SK-N-SH (cell line): ENCODE results near the gene SHROOM3. TPM values are rescaled to one million over a fixed set of nuclear protein-coding genes. Genes with fewer than 3 reads are reported as not detected.

Experiments used
- CTCF ChIA-PET: fragments of 300-600, 350-600 bp; formaldehyde crosslinking; extraction: SDS; loops from one replicate; lab custom pipeline; 2021; lab: Yijun Ruan, JAX
- POLR2A ChIA-PET: fragments of 350-600 bp; sonication (Branson Sonifier 250); formaldehyde crosslinking; extraction: SDS; loops from one replicate; lab custom pipeline; 2020; ENCODE audit warnings: antibody characterized with exemption, inconsistent platforms; lab: Yijun Ruan, JAX
- DNase-seq: peaks from one replicate; pipeline ENCODE4 v3.0.0; 2012
- H2AFZ ChIP-seq: fragments of 200-600 bp; sonication (generic); 2 replicates; pipeline ENCODE4 v1.8.1; 2016; ENCODE audit warnings: antibody characterized with exemption, mild to moderate bottlenecking, low read depth
- H3F3A ChIP-seq: fragments of 200-600 bp; sonication (generic); replicated peaks from 2 replicates; pipeline ENCODE3; 2016; ENCODE audit warnings: antibody characterized with exemption, mild to moderate bottlenecking; ENCODE audit not compliant: insufficient read depth
- H3K27ac ChIP-seq, 2 experiments: fragments of 200-500 bp in 1 of 2; fragments of 200-600 bp in 1 of 2; sonication (Bioruptor generic) in 1 of 2; sonication (generic), shearing (Covaris generic) in 1 of 2; 2 replicates each; pipeline versions ENCODE4 v1.5.1 to v1.6.1; 2014 to 2016; ENCODE audit warnings: low read depth in 2 of 2, inconsistent platforms in 1 of 2, low read length in 1 of 2, mild to moderate bottlenecking in 1 of 2, mixed read lengths in 1 of 2
- H3K27me3 ChIP-seq: fragments of 200-600 bp; sonication (generic), shearing (Covaris generic); 2 replicates; pipeline ENCODE4 v1.6.1; 2016; ENCODE audit warnings: mixed run types; ENCODE audit not compliant: insufficient read depth
- H3K36me3 ChIP-seq, 2 experiments: fragments of 200-500 bp in 1 of 2; fragments of 200-600 bp in 1 of 2; sonication (Bioruptor generic) in 1 of 2; sonication (generic) in 1 of 2; replicated peaks in 1 of 2; 2 replicates each; pipeline versions ENCODE3 to v1.5.1; 2014 to 2016; ENCODE audit warnings: low read length in 1 of 2, mild to moderate bottlenecking in 1 of 2; ENCODE audit not compliant: insufficient read depth in 2 of 2, control insufficient read depth in 1 of 2
- H3K4me1 ChIP-seq, 2 experiments: fragments of 200-500 bp in 1 of 2; fragments of 200-600 bp in 1 of 2; sonication (Bioruptor generic) in 1 of 2; sonication (generic), shearing (Covaris generic) in 1 of 2; 2 replicates each; pipeline versions ENCODE4 v1.5.1 to v1.6.1; 2014 to 2016; ENCODE audit warnings: low read depth in 1 of 2, low read length in 1 of 2, mixed run types in 1 of 2; ENCODE audit not compliant: insufficient read depth in 2 of 2, control insufficient read depth in 1 of 2
- H3K4me2 ChIP-seq: fragments of 200-600 bp; sonication (generic), shearing (Covaris generic); 2 replicates; pipeline ENCODE4 v1.6.1; 2017; ENCODE audit warnings: mixed run types
- H3K4me3 ChIP-seq, 2 experiments: fragments of 200-500 bp in 1 of 2; fragments of 200-600 bp in 1 of 2; sonication (Bioruptor generic) in 1 of 2; sonication (generic), shearing (Covaris generic) in 1 of 2; 2 replicates each; pipeline versions ENCODE4 v1.5.1 to v1.8.1; 2014 to 2016; ENCODE audit warnings: low read depth in 2 of 2, inconsistent platforms in 1 of 2, low read length in 1 of 2, mild to moderate bottlenecking in 1 of 2, mixed read lengths in 1 of 2, moderate library complexity in 1 of 2
- H3K79me2 ChIP-seq: fragments of 200-600 bp; sonication (generic); 2 replicates; pipeline ENCODE4 v1.8.1; 2017; ENCODE audit warnings: mild to moderate bottlenecking; ENCODE audit not compliant: insufficient read depth
- H3K9ac ChIP-seq: fragments of 200-600 bp; sonication (generic); 2 replicates; pipeline ENCODE4 v1.6.1; 2017; ENCODE audit warnings: mixed run types
- H3K9me2 ChIP-seq: fragments of 200-600 bp; sonication (generic); 2 replicates; pipeline ENCODE4 v1.6.1; 2017; ENCODE audit warnings: mixed run types
- H3K9me3 ChIP-seq: fragments of 200-600 bp; sonication (generic); 2 replicates; pipeline ENCODE4 v1.6.1; 2017; ENCODE audit warnings: mixed run types, mild to moderate bottlenecking, moderate library complexity
- H4K20me1 ChIP-seq: fragments of 200-600 bp; sonication (generic); 2 replicates; pipeline ENCODE4 v1.6.1; 2017; ENCODE audit warnings: mild to moderate bottlenecking, mixed run types; ENCODE audit not compliant: insufficient read depth
- ELF1 ChIP-seq: IDR thresholded peaks from 2 replicates; pipeline ENCODE4 v1.4.0; 2012
- EP300 ChIP-seq, 2 experiments: IDR thresholded peaks; 2 replicates each; pipeline versions ENCODE4 v1.4.0 to v1.6.1; 2012; ENCODE audit warnings: borderline replicate concordance in 1 of 2, low read depth in 1 of 2, low read length in 1 of 2
- EZH2phosphoT487 ChIP-seq: fragments of 200-600 bp; sonication (generic); IDR thresholded peaks from 2 replicates; pipeline ENCODE4 v1.6.1; 2017; ENCODE audit warnings: low read depth, mixed run types, mild to moderate bottlenecking, antibody characterized with exemption, moderate library complexity, borderline replicate concordance
- FOXM1 ChIP-seq: IDR thresholded peaks from 2 replicates; pipeline ENCODE4 v1.4.0; 2012; ENCODE audit warnings: low read depth, mild to moderate bottlenecking
- GABPA ChIP-seq: IDR thresholded peaks from 2 replicates; pipeline ENCODE4 v1.4.0; 2012; ENCODE audit warnings: low read depth, mild to moderate bottlenecking
- IRF3 ChIP-seq: fragments of 150-350 bp; IDR thresholded peaks from 2 replicates; pipeline ENCODE4 v1.6.1; 2016; ENCODE audit warnings: mild to moderate bottlenecking, low read depth, low read length
- MAX ChIP-seq: IDR thresholded peaks from 2 replicates; pipeline ENCODE4 v1.4.0; 2012; ENCODE audit warnings: low read depth
- NFIC ChIP-seq: IDR thresholded peaks from 2 replicates; pipeline ENCODE4 v1.4.0; 2012; ENCODE audit warnings: borderline replicate concordance
- NRF1 ChIP-seq: IDR thresholded peaks from 2 replicates; pipeline ENCODE4 v1.6.1; 2012; ENCODE audit warnings: low read depth, mild to moderate bottlenecking, low read length
- PBX3 ChIP-seq: IDR thresholded peaks from 2 replicates; pipeline ENCODE4; 2012
- POLR2AphosphoS5 ChIP-seq: IDR thresholded peaks from 2 replicates; pipeline ENCODE4 v1.6.1; 2012; ENCODE audit warnings: low read depth, low read length
- REST ChIP-seq: IDR thresholded peaks from 2 replicates; pipeline ENCODE4 v1.6.1; 2012; ENCODE audit warnings: mild to moderate bottlenecking, low read depth, low read length, moderate library complexity
- RFX5 ChIP-seq: IDR thresholded peaks from 2 replicates; pipeline ENCODE4 v1.6.1; 2012; ENCODE audit warnings: mild to moderate bottlenecking, improper control_type of control experiment, low read length
- SIN3A ChIP-seq: IDR thresholded peaks from 2 replicates; pipeline ENCODE4 v1.6.1; 2012; ENCODE audit warnings: low read depth, mild to moderate bottlenecking, low read length, moderate library complexity, borderline replicate concordance
- SMC3 ChIP-seq: IDR thresholded peaks from 2 replicates; pipeline ENCODE4 v1.6.1; 2012; ENCODE audit warnings: low read depth, low read length, improper control_type of control experiment
- TAF1 ChIP-seq: IDR thresholded peaks from 2 replicates; pipeline ENCODE4 v1.6.1; 2012; ENCODE audit warnings: low read depth, mild to moderate bottlenecking, low read length, moderate library complexity, borderline replicate concordance
- TCF12 ChIP-seq: IDR thresholded peaks from 2 replicates; pipeline ENCODE4 v1.4.0; 2012
- TEAD4 ChIP-seq: IDR thresholded peaks from 2 replicates; pipeline ENCODE4 v1.4.0; 2012; ENCODE audit warnings: mild to moderate bottlenecking, borderline replicate concordance; ENCODE audit not compliant: insufficient read depth
- USF2 ChIP-seq: fragments of 150-350 bp; IDR thresholded peaks from 2 replicates; pipeline ENCODE4 v1.6.1; 2017; ENCODE audit warnings: antibody characterized with exemption, low read length, low read depth, borderline replicate concordance
- WGBS: methylation state at CpG from one replicate; pipeline ENCODE4 v1.1.6; 2017; ENCODE audit warnings: low lambda C conversion rate; 5-methylcytosine and 5-hydroxymethylcytosine counted together
- polyA plus RNA-seq, 3 experiments: library from polyadenylated mRNA; depleted of rRNA; stranded (reverse); fragments of >200 nt; gene quantifications; 2 replicates each; pipeline ENCODE4 v1.2.3, GENCODE V29; 2012

Gene SHROOM3
- polyA plus RNA-seq, 1 of the 3 experiments (the other 2 are of a cell fraction), result 4.3 TPM

- ChIA-PET CTCF (interaction anchor here (1.0 to 2.1 kb wide), 4 partner anchors 11 to 255 kb away, joined by 3 to 6 read pairs (median 3); no protein-coding TSS in a partner anchor), POLR2A (no interaction called here)
- H3K9me2 ChIP-seq, result no peaks in the 10 kb centered on the region
- H3K36me3 ChIP-seq, result peaks cover 43 to 75% of the 10 kb centered on the region in 2 experiments
- WGBS, result 87% methylated on average over 3 of the region's 3 CpGs
- H3K79me2 ChIP-seq, result peaks cover 28% of the 10 kb centered on the region; the same call in 1 of the 2 replicates
- no peak for DNase-seq
- H3K4me3 ChIP-seq, result no peak overlapping the region
- H2AFZ ChIP-seq, result no peak overlapping the region
- H3K4me2 ChIP-seq, result no peak overlapping the region
- H4K20me1 ChIP-seq, result no peaks in the 10 kb centered on the region
- H3K4me1 ChIP-seq, result peaks cover 5 to 23% of the 10 kb centered on the region in 2 experiments
- H3K27ac ChIP-seq, result peak overlapping the region; percentile 34 to 47; a peak in 3 of 4 replicates
- H3K9me3 ChIP-seq, result no peaks in the 10 kb centered on the region
- TF ChIP-seq SMC3, result no peak
- TF ChIP-seq TEAD4, result no peak
- TF ChIP-seq PBX3, result no peak
- no peak for TF ChIP-seq FOXM1
- no peak for TF ChIP-seq NRF1
- no peak for TF ChIP-seq USF2
- no peak for TF ChIP-seq TCF12
- no peak for TF ChIP-seq POLR2AphosphoS5
- TF ChIP-seq GABPA, result no peak
- no peak for TF ChIP-seq RFX5
- TF ChIP-seq, all 33 proteins: peak for 0
- no peaks in the 10 kb centered on the region for H3K27me3 ChIP-seq
- peaks cover 20% of the 10 kb centered on the region for H3F3A ChIP-seq
- peak overlapping the region; percentile 8; the same call in 1 of the 2 replicates for H3K9ac ChIP-seq
Measured at GRCh38 chr4:76758996-76759395, 324.0 kb downstream of the SHROOM3 start.

- Histone ChIP-seq H3K9me3 (no peaks in the 10 kb centered on the region), H3K4me2 (no peak overlapping the region), H3K27me3 (no peaks in the 10 kb centered on the region), H3F3A (peaks cover 21% of the 10 kb centered on the region), H3K4me1 (peaks cover 2 to 11% of the 10 kb centered on the region in 2 experiments; a peak in 3 of 4 replicates), H2AFZ (no peak overlapping the region), H3K9me2 (no peaks in the 10 kb centered on the region), H3K4me3 (no peak overlapping the region), H3K9ac (no peak overlapping the region), H4K20me1 (no peaks in the 10 kb centered on the region), H3K36me3 (peaks cover 44 to 67% of the 10 kb centered on the region in 2 experiments), H3K27ac (no peak overlapping the region), H3K79me2 (peaks cover 22% of the 10 kb centered on the region; the same call in 1 of the 2 replicates)
- ChIA-PET POLR2A (no interaction called here), CTCF (interaction anchor here (0.7 to 2.1 kb wide), 7 partner anchors 18 to 581 kb away, joined by 3 to 6 read pairs (median 3); no protein-coding TSS in a partner anchor)
- 92% methylated on average over 3 of the region's 3 CpGs for WGBS
- no peak for DNase-seq
- TF ChIP-seq EZH2phosphoT487 (no peak), NFIC (no peak), USF2 (no peak), REST (no peak), TEAD4 (no peak), IRF3 (no peak), TAF1 (no peak), SMC3 (no peak), SIN3A (no peak), EP300 (IDR thresholded peaks at IDR 0.05; ENCODE audit: borderline replicate concordance in 1 of 2, low read depth in 1 of 2, low read length in 1 of 2) (no peak), ELF1 (no peak), MAX (no peak)
Measured at GRCh38 chr4:76760193-76760592, 325.2 kb downstream of the SHROOM3 start.
